ENCODE data around the gene TMEM235.

The TMEM235 gene

DNA sequence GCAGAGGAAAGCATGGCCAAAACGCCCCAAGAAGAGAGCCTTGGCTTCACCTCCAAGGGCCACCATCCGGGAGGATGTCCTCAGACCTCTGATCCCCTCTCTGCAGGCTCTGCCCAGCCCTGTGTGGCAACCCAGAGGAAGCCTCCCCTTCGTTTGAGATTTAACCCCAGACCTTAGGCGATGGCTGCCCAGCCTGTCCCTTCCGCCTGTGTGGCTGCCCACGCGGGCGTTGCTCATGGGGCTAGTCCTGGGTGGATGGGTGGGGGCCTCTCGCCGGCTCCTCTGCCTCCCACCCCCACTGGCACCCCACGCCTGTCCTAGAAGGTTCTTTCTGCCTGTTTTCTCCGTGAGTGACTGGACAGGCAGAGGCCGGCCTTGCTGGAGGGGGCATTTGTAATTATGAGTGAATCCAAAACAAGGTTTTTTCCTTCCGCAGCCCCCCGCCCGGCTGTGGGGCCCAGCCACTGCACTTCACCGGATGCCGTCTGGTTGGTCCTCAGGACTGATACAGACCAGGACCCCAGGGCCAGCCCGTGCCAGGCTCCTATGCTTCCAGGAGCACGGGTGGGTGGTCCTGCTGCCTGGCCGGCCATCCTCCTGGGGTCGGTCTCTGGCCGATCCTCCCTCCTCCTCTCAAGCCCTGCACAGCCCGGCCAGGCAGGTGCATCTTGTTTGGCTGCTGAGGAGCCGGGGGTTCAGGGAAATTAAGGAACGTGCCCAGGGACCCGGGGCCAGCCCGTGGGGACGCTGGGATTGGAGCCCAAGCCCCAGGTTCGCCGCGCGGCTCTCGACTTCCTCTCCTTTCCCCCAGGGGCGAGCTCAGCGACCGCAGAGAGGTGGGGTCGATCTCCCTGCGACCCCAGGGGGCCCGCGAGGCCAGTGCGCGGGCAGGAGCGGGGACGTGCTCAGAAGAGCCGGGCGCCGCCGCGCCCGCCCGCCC, at the start of gene TMEM235:
Gene TMEM235, plus strand, starts transcription at position 636 of the 940 bp plus-strand sequence. CDS start 393 bp downstream, outside the sequence.
- TF ChIP-seq, protein P1, sequence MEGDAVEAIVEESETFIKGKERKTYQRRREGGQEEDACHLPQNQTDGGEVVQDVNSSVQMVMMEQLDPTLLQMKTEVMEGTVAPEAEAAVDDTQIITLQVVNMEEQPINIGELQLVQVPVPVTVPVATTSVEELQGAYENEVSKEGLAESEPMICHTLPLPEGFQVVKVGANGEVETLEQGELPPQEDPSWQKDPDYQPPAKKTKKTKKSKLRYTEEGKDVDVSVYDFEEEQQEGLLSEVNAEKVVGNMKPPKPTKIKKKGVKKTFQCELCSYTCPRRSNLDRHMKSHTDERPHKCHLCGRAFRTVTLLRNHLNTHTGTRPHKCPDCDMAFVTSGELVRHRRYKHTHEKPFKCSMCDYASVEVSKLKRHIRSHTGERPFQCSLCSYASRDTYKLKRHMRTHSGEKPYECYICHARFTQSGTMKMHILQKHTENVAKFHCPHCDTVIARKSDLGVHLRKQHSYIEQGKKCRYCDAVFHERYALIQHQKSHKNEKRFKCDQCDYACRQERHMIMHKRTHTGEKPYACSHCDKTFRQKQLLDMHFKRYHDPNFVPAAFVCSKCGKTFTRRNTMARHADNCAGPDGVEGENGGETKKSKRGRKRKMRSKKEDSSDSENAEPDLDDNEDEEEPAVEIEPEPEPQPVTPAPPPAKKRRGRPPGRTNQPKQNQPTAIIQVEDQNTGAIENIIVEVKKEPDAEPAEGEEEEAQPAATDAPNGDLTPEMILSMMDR (IDR thresholded peaks at IDR 0.05; ENCODE audit: extremely low read depth, insufficient read depth, missing control alignments): no peak
- DNase-seq (ENCODE audit: low spot score): no peak
- in situ Hi-C loops (cut with MboI; ENCODE audit: low pct_unique_long_range_greater_than_20kb, low sequenced_read_pairs, unreplicated experiment): no loop called here

DNA sequence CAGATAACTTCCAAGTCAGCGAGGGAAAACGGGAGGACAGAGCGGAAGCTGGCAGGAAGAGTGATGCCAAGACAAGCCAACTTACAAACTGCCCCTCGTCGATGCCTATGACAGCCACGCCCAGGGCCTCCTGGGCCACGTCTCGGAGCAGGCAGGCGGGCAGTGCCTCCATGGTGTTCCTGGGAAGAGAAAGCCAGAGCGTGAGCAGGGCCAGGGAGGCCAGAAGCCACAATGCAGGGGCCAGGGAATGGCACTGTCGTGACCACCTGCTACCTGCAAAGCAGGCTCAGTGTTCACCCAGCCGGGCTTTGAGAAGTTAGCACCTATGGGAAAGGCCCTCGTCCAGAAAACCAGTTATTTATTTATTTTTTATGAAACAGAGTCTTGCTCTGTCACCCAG, 48.9 kb upstream of the TMEM235 start:
- TF ChIP-seq, protein P1 (IDR thresholded peaks at IDR 0.05; ENCODE audit: extremely low read depth, insufficient read depth, missing control alignments): no peak
- in situ Hi-C loops (cut with MboI; ENCODE audit: low pct_unique_long_range_greater_than_20kb, low sequenced_read_pairs, unreplicated experiment): no loop called here

GRCh38 chr17:78183916-78184315, 47.5 kb upstream of the TMEM235 start:
- TF ChIP-seq, protein P1 (IDR thresholded peaks at IDR 0.05; ENCODE audit: extremely low read depth, insufficient read depth, missing control alignments): no peak
- in situ Hi-C loops (cut with MboI; ENCODE audit: low pct_unique_long_range_greater_than_20kb, low sequenced_read_pairs, unreplicated experiment): no loop called here
- DNase-seq (ENCODE audit: low spot score): no peak

More for the DNA sequence above, 48.9 kb upstream of the TMEM235 start:
- DNase-seq (ENCODE audit: low spot score): no peak

DNA sequence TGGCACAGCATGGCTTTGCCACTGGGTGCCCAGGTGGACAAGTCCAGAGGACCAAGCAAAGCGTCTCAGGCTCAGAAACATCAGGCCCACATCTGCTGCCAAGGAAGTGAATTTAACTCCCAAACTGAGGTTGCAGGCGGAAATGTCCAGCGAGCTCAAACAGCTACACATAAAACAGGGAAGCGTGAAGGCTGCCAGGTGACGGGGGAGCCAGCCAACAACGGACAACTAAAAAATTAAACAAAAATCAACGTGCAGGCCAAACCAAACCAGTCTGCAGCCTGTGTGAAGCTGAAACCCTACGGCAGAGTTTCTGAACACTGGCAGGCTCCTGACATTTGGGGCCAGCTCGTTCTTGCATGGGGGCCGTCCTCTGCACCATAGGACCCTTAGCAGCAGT, 47.1 kb upstream of the TMEM235 start:
- no peak for DNase-seq (ENCODE audit: low spot score)
- in situ Hi-C loops (cut with MboI; ENCODE audit: low pct_unique_long_range_greater_than_20kb, low sequenced_read_pairs, unreplicated experiment): no loop called here
- TF ChIP-seq, protein P1 (IDR thresholded peaks at IDR 0.05; ENCODE audit: extremely low read depth, insufficient read depth, missing control alignments): no peak

DNA sequence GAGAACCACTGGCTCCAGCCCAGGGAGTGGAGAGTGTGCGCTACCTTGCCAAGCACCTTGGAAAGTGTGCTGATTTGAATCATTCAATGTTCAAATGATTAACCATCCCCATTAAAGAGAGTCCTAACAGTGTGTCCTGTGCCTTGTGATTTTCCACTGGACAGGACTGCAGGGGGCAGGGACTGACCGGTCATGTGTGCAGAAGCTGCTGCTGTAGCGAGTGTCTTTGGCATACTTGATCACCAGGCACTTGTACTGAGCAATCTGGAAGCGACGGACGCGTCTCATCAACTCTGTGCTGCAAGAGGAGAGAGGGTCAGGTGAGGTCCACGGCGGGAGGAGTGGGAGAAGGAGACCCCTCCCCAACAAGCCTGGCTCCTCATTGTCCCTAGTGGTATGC, 46.6 kb upstream of the TMEM235 start:
- in situ Hi-C loops (cut with MboI; ENCODE audit: low pct_unique_long_range_greater_than_20kb, low sequenced_read_pairs, unreplicated experiment): no loop called here
- DNase-seq (ENCODE audit: low spot score): no peak
- TF ChIP-seq, protein P1 (IDR thresholded peaks at IDR 0.05; ENCODE audit: extremely low read depth, insufficient read depth, missing control alignments): no peak

DNA sequence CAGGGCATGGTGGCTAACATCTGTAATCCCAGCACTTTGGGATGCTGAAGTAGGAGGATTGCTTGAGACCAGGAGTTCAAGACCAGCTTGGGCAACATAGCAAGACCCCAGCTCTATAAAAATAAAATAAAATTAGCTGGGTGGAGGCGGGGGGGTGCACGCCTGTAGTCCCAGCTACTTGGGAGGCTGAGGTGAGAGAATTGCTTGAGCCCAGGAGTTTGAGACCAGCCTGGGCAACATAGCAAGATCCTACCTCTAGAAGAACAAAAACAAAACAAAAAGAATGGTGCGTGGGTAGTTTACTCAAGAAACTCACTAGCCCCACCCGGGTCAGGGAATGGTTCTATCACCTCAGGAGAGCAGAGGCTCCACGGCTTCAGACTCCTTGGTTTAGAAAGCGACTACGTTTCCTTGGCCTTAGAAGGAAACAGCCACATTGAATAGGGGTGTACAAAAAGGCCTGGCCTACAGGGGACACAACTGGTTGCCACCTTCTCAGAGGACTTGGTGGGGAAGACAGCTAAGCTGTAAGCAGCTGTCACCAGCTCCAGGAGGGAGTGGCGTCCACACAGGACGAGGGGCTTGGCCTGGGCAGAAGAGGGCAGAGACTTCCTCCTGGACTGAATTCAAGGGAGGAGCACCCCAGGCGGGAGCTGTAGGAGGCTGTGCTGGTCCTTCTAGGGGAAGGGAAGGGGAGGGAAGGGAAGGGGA, 45.3 kb upstream of the TMEM235 start:
- TF ChIP-seq, protein P1 (IDR thresholded peaks at IDR 0.05; ENCODE audit: extremely low read depth, insufficient read depth, missing control alignments): no peak
- in situ Hi-C loops (cut with MboI; ENCODE audit: low pct_unique_long_range_greater_than_20kb, low sequenced_read_pairs, unreplicated experiment): no loop called here
- no peak for DNase-seq (ENCODE audit: low spot score)

All from GM13977 (cell line).